Measurements from ENCODE around the gene CEP57. TPM values are rescaled to one million over a fixed set of nuclear protein-coding genes. Genes with fewer than 3 reads are reported as not detected.

Gene CEP57
- total and polyA plus RNA-seq, 2 of the 13 experiments (the other 11 are each of a cell fraction or from before 2014, with no cell fraction given): 34.3 to 59.4 TPM

GRCh38 chr11:95778699-95779098, 11.6 kb upstream of the CEP57 start:
- peaks cover 8 to 79% of the 10 kb centered on the region in 2 experiments for H3K36me3 ChIP-seq (replicated peaks in 1 of 2; ENCODE audit: control insufficient read depth in 1 of 2, insufficient read depth in 2 of 2, low read length in 2 of 2)
- FAIRE-seq: no peak
- H3K4me2 ChIP-seq (ENCODE audit: low read depth, low read length): no peak overlapping the region
- 96% methylated on average over 3 of the region's 3 CpGs for WGBS (ENCODE audit: low lambda C conversion rate)
- H3K4me3 ChIP-seq (replicated peaks in 1 of 3; ENCODE audit: insufficient read depth in 1 of 3, low read depth in 2 of 3, low read length in 3 of 3): no peak overlapping the region
- no peaks in the 10 kb centered on the region for H3K9me3 ChIP-seq (ENCODE audit: low read length)
- no peak overlapping the region for H3K9ac ChIP-seq (ENCODE audit: insufficient read depth, low read depth, low read length)
- no peaks in the 10 kb centered on the region for H3K4me1 ChIP-seq (ENCODE audit: insufficient read depth, low read length)
- POLR2A ChIA-PET: interaction anchor here (1.7 kb wide), 1 partner anchor 11 kb away, joined by 5 read pairs; the partner anchor contains the start of gene FAM76B
- intact Hi-C loops (cut with micrococcal nuclease; ENCODE audit: unreplicated experiment): no loop called here
- no peak overlapping the region for H2AFZ ChIP-seq (ENCODE audit: low read length)
- no peaks in the 10 kb centered on the region for H3K79me2 ChIP-seq (ENCODE audit: insufficient read depth, low read length)
- CTCF ChIA-PET (ENCODE audit: low intra/inter-chr PET ratio, low total read pairs): no interaction called here
- no TSS peak for BruUV-seq (replicated peaks)
- no peak for ATAC-seq
- no peaks in the 10 kb centered on the region for H3K27me3 ChIP-seq (ENCODE audit: control insufficient read depth in 1 of 2, insufficient read depth in 2 of 2, low read length in 2 of 2)
- H3K27ac ChIP-seq (ENCODE audit: extremely low read length, insufficient read depth, low read length): no peak overlapping the region
- TF ChIP-seq RAD51 (IDR thresholded peaks at IDR 0.05; ENCODE audit: borderline replicate concordance): no peak
- TF ChIP-seq, protein P1, sequence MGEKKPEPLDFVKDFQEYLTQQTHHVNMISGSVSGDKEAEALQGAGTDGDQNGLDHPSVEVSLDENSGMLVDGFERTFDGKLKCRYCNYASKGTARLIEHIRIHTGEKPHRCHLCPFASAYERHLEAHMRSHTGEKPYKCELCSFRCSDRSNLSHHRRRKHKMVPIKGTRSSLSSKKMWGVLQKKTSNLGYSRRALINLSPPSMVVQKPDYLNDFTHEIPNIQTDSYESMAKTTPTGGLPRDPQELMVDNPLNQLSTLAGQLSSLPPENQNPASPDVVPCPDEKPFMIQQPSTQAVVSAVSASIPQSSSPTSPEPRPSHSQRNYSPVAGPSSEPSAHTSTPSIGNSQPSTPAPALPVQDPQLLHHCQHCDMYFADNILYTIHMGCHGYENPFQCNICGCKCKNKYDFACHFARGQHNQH (CRISPR knock-in tag; IDR thresholded peaks at IDR 0.05): no peak
- no peak for TF ChIP-seq RFX3 (CRISPR knock-in tag; IDR thresholded peaks at IDR 0.05)
- no peak for TF ChIP-seq ZNF678 (CRISPR knock-in tag; IDR thresholded peaks at IDR 0.05)
- no peak for TF ChIP-seq MIXL1 (CRISPR knock-in tag; IDR thresholded peaks at IDR 0.05)
- no peak for TF ChIP-seq ZBTB4 (CRISPR knock-in tag; IDR thresholded peaks at IDR 0.05; ENCODE audit: borderline replicate concordance)
- no peak for TF ChIP-seq ZNF232 (CRISPR knock-in tag; IDR thresholded peaks at IDR 0.05; ENCODE audit: borderline replicate concordance)
- TF ChIP-seq HOXA7 (CRISPR knock-in tag; IDR thresholded peaks at IDR 0.05): no peak
- no peak for TF ChIP-seq ADNP (CRISPR knock-in tag; IDR thresholded peaks at IDR 0.05)
- TF ChIP-seq ZNF367 (CRISPR knock-in tag; IDR thresholded peaks at IDR 0.05; ENCODE audit: borderline replicate concordance): no peak
- no peak for DNase-seq (ENCODE audit: low spot score)
- no peaks in the 10 kb centered on the region for H4K20me1 ChIP-seq (ENCODE audit: insufficient read depth, low read length)
- in situ Hi-C loops (cut with HindIII; ENCODE audit: extremely low pct_ligation_motif_present, low pct_unique_long_range_greater_than_20kb): no loop called here
